K562 (cell line): ENCODE results near the gene ENDOU.

Source experiments
- CREB1 ChIP-seq, 2 experiments: sonication (generic) in 1 of 2; formaldehyde crosslinking in 1 of 2; IDR thresholded peaks; 2 replicates each; pipeline versions ENCODE4 v1.6.1 to v1.8.0; 2012 to 2022; ENCODE audit warnings: inconsistent platforms in 1 of 2, mild to moderate bottlenecking in 1 of 2, missing genetic modification reagents in 1 of 2, moderate library complexity in 1 of 2
- SIRT6 ChIP-seq: IDR thresholded peaks from one replicate; pipeline ENCODE4 v1.6.1; 2012; ENCODE audit warnings: low read depth, mild to moderate bottlenecking, control low read depth, inconsistent platforms, low read length, moderate library complexity
- TCF7L2 ChIP-seq: fragments of 150-350 bp; IDR thresholded peaks from 2 replicates; pipeline ENCODE4 v1.6.1; 2016; ENCODE audit warnings: low read depth, mild to moderate bottlenecking, low read length, moderate library complexity
- TF ChIP-seq, protein P1 (sequence below), 3 experiments: IDR thresholded peaks in 2 of 3; conservative IDR thresholded peaks in 1 of 3; 2 replicates each; pipeline ENCODE4 v1.5.1; 2011 to 2012; ENCODE audit warnings: low read length in 3 of 3, mild to moderate bottlenecking in 3 of 3, control low read depth in 2 of 3, improper control_type of control experiment in 1 of 3, inconsistent platforms in 1 of 3, low read depth in 1 of 3, mixed read lengths in 1 of 3, moderate library complexity in 1 of 3; ENCODE audit not compliant: insufficient read depth in 2 of 3

DNA sequence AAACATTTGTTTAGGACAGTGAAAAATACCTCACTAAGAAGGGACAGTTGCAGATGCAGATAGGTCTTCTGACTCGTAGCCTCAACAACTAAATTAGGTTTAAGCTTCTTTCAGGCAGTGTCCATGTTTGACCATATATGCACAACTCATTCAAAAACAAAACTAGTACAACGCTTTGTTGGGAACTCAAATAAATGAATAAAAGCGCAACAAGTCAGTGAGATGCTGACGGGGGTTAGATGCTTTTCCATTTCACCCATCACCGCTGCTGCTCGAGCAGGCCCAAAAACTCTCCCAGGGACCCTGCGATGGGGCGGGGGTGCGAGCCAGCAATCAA is 20.1 kb downstream of the ENDOU start:
- TF ChIP-seq, protein P1, sequence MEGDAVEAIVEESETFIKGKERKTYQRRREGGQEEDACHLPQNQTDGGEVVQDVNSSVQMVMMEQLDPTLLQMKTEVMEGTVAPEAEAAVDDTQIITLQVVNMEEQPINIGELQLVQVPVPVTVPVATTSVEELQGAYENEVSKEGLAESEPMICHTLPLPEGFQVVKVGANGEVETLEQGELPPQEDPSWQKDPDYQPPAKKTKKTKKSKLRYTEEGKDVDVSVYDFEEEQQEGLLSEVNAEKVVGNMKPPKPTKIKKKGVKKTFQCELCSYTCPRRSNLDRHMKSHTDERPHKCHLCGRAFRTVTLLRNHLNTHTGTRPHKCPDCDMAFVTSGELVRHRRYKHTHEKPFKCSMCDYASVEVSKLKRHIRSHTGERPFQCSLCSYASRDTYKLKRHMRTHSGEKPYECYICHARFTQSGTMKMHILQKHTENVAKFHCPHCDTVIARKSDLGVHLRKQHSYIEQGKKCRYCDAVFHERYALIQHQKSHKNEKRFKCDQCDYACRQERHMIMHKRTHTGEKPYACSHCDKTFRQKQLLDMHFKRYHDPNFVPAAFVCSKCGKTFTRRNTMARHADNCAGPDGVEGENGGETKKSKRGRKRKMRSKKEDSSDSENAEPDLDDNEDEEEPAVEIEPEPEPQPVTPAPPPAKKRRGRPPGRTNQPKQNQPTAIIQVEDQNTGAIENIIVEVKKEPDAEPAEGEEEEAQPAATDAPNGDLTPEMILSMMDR (IDR thresholded peaks at IDR 0.05 in 2 of 3, conservative IDR thresholded peaks at IDR 0.05 in 1 of 3; ENCODE audit: insufficient read depth in 2 of 3, low read depth in 1 of 3, low read length in 3 of 3) = no peak
- TF ChIP-seq SIRT6 (no peak), TCF7L2 (no peak), CREB1 (IDR thresholded peaks at IDR 0.05) (no peak), CREB1 (CRISPR knock-in tag; IDR thresholded peaks at IDR 0.05) (no peak)
